ENCODE results near the gene LAMTOR1. TPM values are rescaled to one million over a fixed set of nuclear protein-coding genes. Genes with fewer than 3 reads are reported as not detected.
A peak's percentile ranks its signal among the peaks of the same experiment; 100 is the strongest.

The LAMTOR1 gene
- total RNA-seq, 3 donors from 2014 or later: 77.6 to 82.1 (median 78.2) TPM

GRCh38 chr11:72081821-72082453 lies 21.2 kb downstream of the LAMTOR1 start:
- H3K4me1 Mint-ChIP-seq (ENCODE audit: low read depth): peaks cover 34% of the 10 kb centered on the region
- H3K9me3 Mint-ChIP-seq: no peaks in the 10 kb centered on the region
- ATAC-seq: no peak
- no peaks in the 10 kb centered on the region for H3K27me3 Mint-ChIP-seq (ENCODE audit: low read depth)
- H3K4me3 Mint-ChIP-seq: peak overlapping the region; percentile 92
- peaks cover 4% of the 10 kb centered on the region for H3K36me3 Mint-ChIP-seq (ENCODE audit: insufficient read depth)
- DNase-seq: no peak

- Mint-ChIP-seq H3K9me3 (no peaks in the 10 kb centered on the region), H3K4me3 (peak overlapping the region; percentile 92), H3K27me3 (ENCODE audit: low read depth) (no peaks in the 10 kb centered on the region), H3K36me3 (ENCODE audit: insufficient read depth) (peaks cover 4% of the 10 kb centered on the region), H3K4me1 (ENCODE audit: low read depth) (peaks cover 35% of the 10 kb centered on the region)
- DNase-seq (no peak), ATAC-seq (no peak)
Observed at GRCh38 chr11:72081184-72081644, 21.9 kb downstream of the LAMTOR1 start.

DNA sequence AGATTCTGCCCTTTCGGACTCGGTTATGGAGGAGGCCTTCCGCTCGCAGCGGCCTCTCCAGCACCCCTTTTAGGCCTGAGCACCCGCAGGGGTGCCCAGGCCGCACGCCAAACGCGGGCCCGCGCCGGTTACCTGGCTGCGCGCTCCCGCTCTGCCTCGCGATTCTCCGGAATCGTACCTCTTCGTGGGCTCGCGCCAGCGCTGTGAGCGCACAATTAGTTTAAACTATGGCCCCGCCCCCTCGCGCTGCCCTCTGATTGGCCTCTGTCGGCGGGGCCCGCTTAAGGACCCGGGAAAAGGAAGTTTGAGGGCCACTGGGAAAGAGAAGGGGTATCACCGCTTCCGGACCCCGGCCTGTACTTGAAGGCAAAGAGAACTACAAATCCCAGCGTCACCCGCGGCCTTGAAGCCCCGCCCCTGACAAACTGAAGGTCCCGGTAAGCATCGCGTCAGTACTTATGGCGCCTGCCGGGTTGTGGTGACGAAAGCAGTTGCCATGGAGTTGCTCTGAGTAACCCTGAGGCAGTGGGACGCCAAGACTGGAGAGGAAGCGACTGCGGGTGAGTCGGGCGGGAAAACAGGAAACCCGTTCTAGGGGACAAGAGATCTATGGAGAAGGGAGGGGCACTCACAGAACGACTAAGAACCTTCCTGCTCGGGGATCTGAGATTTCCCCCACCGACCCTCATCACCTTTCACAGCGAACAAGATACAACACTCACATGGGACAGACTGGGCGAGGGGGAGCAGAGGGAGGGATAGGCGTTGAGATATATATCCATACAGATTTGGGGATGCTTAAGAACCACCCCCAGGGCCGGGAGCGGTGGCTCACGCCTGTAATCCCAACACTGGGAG lies 22.5 kb downstream of the LAMTOR1 start, which contains the start of the genes LRRC51 and NUMA1:
LRRC51 (plus strand) TSS at position 525 of the 858 bp plus-strand sequence. CDS start 8,234 bp downstream, outside the sequence.
NUMA1 (minus strand) TSS at position 217 of the 858 bp plus-strand sequence. CDS start 44,599 bp downstream, outside the sequence.
- Mint-ChIP-seq H3K9me3 (no peaks in the 10 kb centered on the region), H3K4me3 (peak within 1 kb of the TSS; percentile 92), H3K27me3 (ENCODE audit: low read depth) (no peaks in the 10 kb centered on the region), H3K36me3 (ENCODE audit: insufficient read depth) (no peaks in the 10 kb centered on the region), H3K4me1 (ENCODE audit: low read depth) (peaks cover 36% of the 10 kb centered on the region)
- ATAC-seq (peak; percentile 96 to 97), DNase-seq (peak; percentile 98)

DNA sequence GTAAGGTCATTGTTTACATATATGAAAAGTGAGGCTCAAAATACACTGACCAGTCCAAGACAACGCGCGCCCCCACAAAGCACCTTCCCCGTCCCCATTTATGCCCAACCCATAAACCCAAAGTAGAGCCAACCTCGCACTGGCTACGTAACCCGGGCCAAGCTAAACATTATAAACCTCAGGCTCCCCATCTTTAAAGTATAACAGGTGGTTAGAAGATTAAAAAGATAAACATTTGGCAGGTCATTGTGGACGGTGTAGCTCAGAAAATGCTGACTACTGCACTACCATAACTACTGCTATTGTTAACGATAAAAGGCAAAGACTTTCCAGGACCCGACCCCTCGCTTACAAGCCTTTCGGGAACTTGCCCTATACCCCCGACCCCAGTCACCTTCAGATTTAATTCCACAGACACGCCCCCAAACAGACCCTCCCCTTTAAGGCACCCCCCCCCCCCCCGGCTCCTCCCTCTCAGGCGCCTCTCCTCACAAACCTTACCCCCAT lies 23.2 kb downstream of the LAMTOR1 start:
- H3K36me3 Mint-ChIP-seq (ENCODE audit: insufficient read depth): no peaks in the 10 kb centered on the region
- no peaks in the 10 kb centered on the region for H3K27me3 Mint-ChIP-seq (ENCODE audit: low read depth)
- peaks cover 38% of the 10 kb centered on the region for H3K4me1 Mint-ChIP-seq (ENCODE audit: low read depth)
- peak overlapping the region; percentile 92 for H3K4me3 Mint-ChIP-seq
- peak; percentile 42 to 44 for ATAC-seq
- DNase-seq: no peak
- H3K9me3 Mint-ChIP-seq: no peaks in the 10 kb centered on the region

DNA sequence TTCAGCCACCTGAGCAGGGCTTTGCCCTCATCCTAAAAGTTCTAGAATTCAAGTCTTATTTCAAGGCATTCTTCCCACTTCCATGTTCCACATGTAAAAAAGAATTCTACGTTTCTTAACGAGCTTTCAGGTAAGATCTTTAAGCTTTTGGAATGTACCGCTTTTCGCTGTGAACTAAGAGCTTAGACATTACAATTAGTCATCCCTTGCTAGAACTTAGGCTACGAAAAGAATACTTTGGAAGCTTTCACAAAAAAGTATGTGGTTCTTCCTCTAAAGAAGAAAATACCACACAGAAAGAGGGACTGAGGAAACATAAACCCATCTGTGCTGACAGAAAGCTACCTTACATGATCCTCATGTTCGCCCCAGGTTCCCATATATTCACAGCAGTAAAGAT lies 24.6 kb downstream of the LAMTOR1 start:
- DNase-seq (no peak), ATAC-seq (no peak)
- no peaks in the 10 kb centered on the region for H3K27me3 Mint-ChIP-seq (ENCODE audit: low read depth)
- H3K36me3 Mint-ChIP-seq (ENCODE audit: insufficient read depth): no peaks in the 10 kb centered on the region
- H3K9me3 Mint-ChIP-seq: no peaks in the 10 kb centered on the region
- peak overlapping the region; percentile 92 for H3K4me3 Mint-ChIP-seq
- peaks cover 38% of the 10 kb centered on the region for H3K4me1 Mint-ChIP-seq (ENCODE audit: low read depth)

DNA sequence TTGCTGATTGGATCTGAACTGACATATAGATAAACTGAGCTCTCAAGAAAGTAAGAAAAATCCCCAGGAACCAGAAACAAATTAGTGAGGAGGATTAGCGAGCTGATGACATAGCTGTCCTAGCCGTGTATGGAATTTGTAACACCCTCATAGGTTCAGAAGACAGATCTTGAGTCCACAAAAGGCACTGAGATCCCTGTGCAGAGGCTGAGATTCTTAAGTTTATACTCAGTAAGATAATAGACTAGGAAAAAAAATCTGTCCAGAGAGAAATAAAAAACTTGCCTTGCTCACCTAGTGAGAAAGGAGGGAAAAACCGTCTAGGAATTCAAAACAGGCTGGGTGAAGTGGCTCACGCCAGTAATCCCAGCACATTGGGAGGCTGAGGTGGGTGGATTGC lies 27.3 kb downstream of the LAMTOR1 start:
- no peak overlapping the region for H3K4me3 Mint-ChIP-seq
- no peak for DNase-seq
- no peak for ATAC-seq
- no peaks in the 10 kb centered on the region for H3K9me3 Mint-ChIP-seq
- peaks cover 37% of the 10 kb centered on the region for H3K4me1 Mint-ChIP-seq (ENCODE audit: low read depth)
- H3K36me3 Mint-ChIP-seq (ENCODE audit: insufficient read depth): no peaks in the 10 kb centered on the region
- H3K27me3 Mint-ChIP-seq (ENCODE audit: low read depth): no peaks in the 10 kb centered on the region

DNA sequence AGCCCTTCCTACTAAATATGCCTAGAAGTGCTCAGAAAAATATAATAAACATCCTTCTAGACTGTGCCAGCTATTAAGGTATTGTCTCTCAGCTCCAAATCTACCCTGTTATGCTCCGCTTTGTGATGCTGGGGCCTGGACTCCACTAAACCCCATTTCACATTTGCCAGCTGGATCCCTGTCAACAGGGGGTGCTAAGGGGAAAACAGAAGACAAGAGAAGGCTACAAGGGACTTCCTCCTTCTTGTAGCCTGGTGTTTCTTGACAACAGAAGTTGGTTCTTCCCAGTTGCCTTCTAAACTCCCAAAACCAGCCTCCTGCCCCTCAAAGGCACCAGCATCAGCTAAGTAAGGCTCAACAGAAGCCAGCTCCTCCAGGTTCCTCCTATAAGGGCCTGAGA lies 28.0 kb downstream of the LAMTOR1 start:
- Mint-ChIP-seq H3K4me3 (no peak overlapping the region), H3K9me3 (no peaks in the 10 kb centered on the region), H3K27me3 (ENCODE audit: low read depth) (no peaks in the 10 kb centered on the region), H3K4me1 (ENCODE audit: low read depth) (peaks cover 39% of the 10 kb centered on the region), H3K36me3 (ENCODE audit: insufficient read depth) (no peaks in the 10 kb centered on the region)
- DNase-seq (no peak), ATAC-seq (no peak)

DNA sequence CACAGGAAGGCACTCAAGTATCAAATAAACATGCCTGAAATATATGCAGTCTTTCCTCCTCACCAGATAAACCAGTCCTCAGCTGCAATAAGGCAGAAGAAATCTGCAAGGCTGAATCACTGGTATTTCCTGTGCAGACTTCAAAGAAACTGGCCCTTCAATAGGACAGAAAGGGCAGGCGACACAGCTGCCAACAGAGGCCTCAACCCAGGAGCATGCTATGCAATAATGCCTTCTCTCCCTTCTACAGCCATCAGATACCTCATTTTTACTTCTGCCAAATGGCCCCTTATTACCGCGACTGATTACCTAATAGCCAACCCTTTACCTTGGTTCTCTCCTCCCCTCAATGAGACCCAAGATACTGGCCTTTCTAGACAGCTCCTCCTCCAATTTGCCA lies 30.7 kb downstream of the LAMTOR1 start:
- peaks cover 41% of the 10 kb centered on the region for H3K4me1 Mint-ChIP-seq (ENCODE audit: low read depth)
- no peak overlapping the region for H3K4me3 Mint-ChIP-seq
- H3K36me3 Mint-ChIP-seq (ENCODE audit: insufficient read depth): peaks cover 16% of the 10 kb centered on the region
- no peak for ATAC-seq
- H3K27me3 Mint-ChIP-seq (ENCODE audit: low read depth): no peaks in the 10 kb centered on the region
- H3K9me3 Mint-ChIP-seq: no peaks in the 10 kb centered on the region
- DNase-seq: no peak

DNA sequence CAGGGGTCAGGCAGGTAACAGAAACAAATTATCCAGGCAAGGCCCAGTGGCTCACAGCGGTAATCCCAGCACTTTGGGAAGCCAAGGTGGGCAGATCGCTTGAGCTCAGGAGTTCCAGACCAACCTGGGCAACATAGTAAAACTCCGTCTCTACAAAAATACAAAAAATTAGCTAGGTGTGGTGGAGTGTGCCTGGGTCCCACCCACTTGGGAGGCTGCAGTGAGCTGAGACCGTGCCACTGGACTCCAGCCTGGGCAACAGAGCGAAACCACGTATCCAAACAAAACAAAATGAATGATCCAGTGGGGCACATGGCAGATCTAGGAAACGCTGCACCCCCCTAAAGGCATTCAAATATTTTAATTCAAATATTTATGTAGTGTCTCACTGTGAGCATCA lies 32.6 kb downstream of the LAMTOR1 start:
- no peaks in the 10 kb centered on the region for H3K27me3 Mint-ChIP-seq (ENCODE audit: low read depth)
- H3K9me3 Mint-ChIP-seq: no peaks in the 10 kb centered on the region
- H3K4me3 Mint-ChIP-seq: no peak overlapping the region
- H3K4me1 Mint-ChIP-seq (ENCODE audit: low read depth): peaks cover 36% of the 10 kb centered on the region
- DNase-seq (no peak), ATAC-seq (no peak)
- peaks cover 22% of the 10 kb centered on the region for H3K36me3 Mint-ChIP-seq (ENCODE audit: insufficient read depth)

DNA sequence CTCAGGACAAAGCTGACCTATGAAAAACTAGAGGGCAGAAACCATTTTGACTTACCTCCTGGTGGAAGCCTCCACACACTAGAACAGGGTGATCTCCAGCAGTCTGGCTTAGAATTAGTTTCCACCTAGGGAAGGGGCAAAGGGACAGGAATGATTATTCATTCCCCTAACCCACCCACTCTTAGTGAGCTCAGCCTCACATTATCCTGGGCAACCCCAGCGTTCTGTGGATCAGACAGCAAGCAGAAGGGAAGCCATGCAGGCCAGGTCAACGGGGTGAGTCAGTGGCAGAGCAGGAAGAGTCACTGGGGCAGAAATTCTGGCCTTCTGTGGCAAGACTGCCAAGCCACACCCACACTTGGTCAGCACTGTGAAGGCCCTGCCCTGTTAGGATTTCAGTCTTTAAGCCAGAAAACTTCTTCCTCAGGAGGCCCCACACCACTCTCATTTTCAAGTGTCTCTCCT lies 33.3 kb downstream of the LAMTOR1 start:
- no peak for DNase-seq
- peak overlapping the region; percentile 11 for H3K4me3 Mint-ChIP-seq
- peak; percentile 30 to 32 for ATAC-seq
- no peaks in the 10 kb centered on the region for H3K27me3 Mint-ChIP-seq (ENCODE audit: low read depth)
- H3K4me1 Mint-ChIP-seq (ENCODE audit: low read depth): peaks cover 34% of the 10 kb centered on the region
- H3K9me3 Mint-ChIP-seq: no peaks in the 10 kb centered on the region
- peaks cover 22% of the 10 kb centered on the region for H3K36me3 Mint-ChIP-seq (ENCODE audit: insufficient read depth)

GRCh38 chr11:72069200-72069599 lies 33.9 kb downstream of the LAMTOR1 start:
- Mint-ChIP-seq H3K27me3 (ENCODE audit: low read depth) (no peaks in the 10 kb centered on the region), H3K9me3 (no peaks in the 10 kb centered on the region), H3K4me3 (no peak overlapping the region), H3K4me1 (ENCODE audit: low read depth) (peaks cover 34% of the 10 kb centered on the region), H3K36me3 (ENCODE audit: insufficient read depth) (peaks cover 22% of the 10 kb centered on the region)
- ATAC-seq: no peak
- DNase-seq: no peak

DNA sequence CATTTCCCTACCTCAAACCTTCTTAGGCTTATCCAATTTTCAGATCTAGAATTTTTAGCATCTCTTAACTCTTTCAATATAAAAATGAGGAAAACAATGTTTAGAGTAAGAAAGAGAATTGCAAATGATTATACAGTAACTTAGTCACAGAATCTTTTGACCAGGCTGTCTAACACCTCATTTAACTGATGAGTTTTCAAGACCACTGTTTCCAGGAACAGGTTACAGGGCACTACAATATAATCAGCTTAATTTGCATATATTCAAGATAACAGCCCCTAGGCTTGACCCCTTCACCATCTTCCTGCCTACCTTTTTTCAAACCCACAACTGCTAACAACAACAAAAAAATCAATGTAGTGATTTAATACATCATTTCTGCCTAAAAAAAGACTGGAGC lies 35.4 kb downstream of the LAMTOR1 start:
- H3K4me1 Mint-ChIP-seq (ENCODE audit: low read depth): peaks cover 34% of the 10 kb centered on the region
- H3K4me3 Mint-ChIP-seq: no peak overlapping the region

DNA sequence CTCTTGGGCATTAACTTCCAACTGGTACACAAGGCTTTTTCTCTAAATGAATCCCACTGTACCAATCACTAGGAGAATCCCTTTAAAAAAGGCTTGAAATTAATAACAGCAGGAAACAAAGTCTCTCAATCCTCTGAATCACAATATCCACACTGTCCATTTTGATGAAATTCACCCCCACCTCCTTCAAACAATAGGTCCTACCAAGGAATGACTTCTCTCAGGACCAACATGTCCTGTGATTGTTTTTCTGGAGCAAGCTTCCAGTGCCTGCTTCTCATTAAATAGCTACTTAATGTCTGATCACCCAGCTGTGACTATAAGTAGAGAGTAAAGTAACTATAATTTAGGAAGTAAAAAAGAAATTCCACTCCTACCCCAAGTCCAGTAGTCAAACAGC lies 35.8 kb downstream of the LAMTOR1 start:
- H3K4me3 Mint-ChIP-seq: no peak overlapping the region
- ATAC-seq (no peak), DNase-seq (no peak)
- H3K4me1 Mint-ChIP-seq (ENCODE audit: low read depth): peaks cover 31% of the 10 kb centered on the region
- peaks cover 22% of the 10 kb centered on the region for H3K36me3 Mint-ChIP-seq (ENCODE audit: insufficient read depth)
- no peaks in the 10 kb centered on the region for H3K9me3 Mint-ChIP-seq
- no peaks in the 10 kb centered on the region for H3K27me3 Mint-ChIP-seq (ENCODE audit: low read depth)

More for the DNA sequence above, 35.4 kb downstream of the LAMTOR1 start:
- no peak for DNase-seq
- H3K36me3 Mint-ChIP-seq (ENCODE audit: insufficient read depth): peaks cover 22% of the 10 kb centered on the region
- no peaks in the 10 kb centered on the region for H3K27me3 Mint-ChIP-seq (ENCODE audit: low read depth)
- H3K9me3 Mint-ChIP-seq: no peaks in the 10 kb centered on the region
- no peak for ATAC-seq

DNA sequence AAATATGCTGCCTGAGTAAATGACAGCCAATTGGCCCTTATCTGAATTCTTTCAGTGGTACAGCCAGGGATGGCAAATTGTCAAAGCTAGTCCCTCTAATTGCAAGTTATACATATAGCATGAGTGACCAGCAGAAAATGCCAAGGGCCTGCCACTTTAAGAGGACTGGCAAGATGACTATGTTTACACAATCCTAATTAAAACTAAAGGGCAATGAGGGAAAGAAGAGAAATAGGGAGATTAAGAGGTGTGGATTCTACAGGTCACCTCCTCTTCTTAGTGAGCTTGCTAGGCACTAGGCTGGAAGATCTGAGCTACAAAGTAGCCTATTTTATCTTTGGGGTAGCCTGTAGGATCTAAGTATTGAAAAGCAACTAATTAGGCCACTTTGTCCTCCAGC lies 36.2 kb downstream of the LAMTOR1 start:
- Mint-ChIP-seq H3K9me3 (no peaks in the 10 kb centered on the region), H3K36me3 (ENCODE audit: insufficient read depth) (peaks cover 24% of the 10 kb centered on the region)

More for the DNA sequence above, 36.2 kb downstream of the LAMTOR1 start:
- no peak for DNase-seq
- Mint-ChIP-seq H3K4me3 (no peak overlapping the region), H3K4me1 (ENCODE audit: low read depth) (peaks cover 27% of the 10 kb centered on the region), H3K27me3 (ENCODE audit: low read depth) (no peaks in the 10 kb centered on the region)
- no peak for ATAC-seq

Measured in activated T-cell treated with anti-CD3 and anti-CD28 coated beads, Interleukin-2, amount 50 U/mL, for 4 hours (primary cell).